OCI-LY1 (cell line): ENCODE data around the gene TLE4.

Source experiments
- H2AFZ ChIP-seq: fragments of 200-600 bp; sonication (generic), shearing (Covaris generic); 2 replicates; pipeline ENCODE4 v1.6.0; 2014; ENCODE audit warnings: antibody characterized with exemption, mild to moderate bottlenecking, low read length
- H3F3A ChIP-seq: fragments of 200-600 bp; sonication (generic), shearing (Covaris generic); 2 replicates; pipeline ENCODE4 v1.6.0; 2014; ENCODE audit warnings: mild to moderate bottlenecking, antibody characterized with exemption, low read length, moderate library complexity; ENCODE audit not compliant: insufficient read depth
- H3K27ac ChIP-seq: fragments of 200-600 bp; sonication (generic); 2 replicates; pipeline ENCODE4 v1.5.1; 2014; ENCODE audit warnings: low read length, mixed run types, mild to moderate bottlenecking, low read depth; ENCODE audit not compliant: poor library complexity, severe bottlenecking
- H3K27me3 ChIP-seq: fragments of 200-600 bp; sonication (generic); 2 replicates; pipeline ENCODE4 v1.6.0; 2014; ENCODE audit warnings: antibody characterized with exemption, mild to moderate bottlenecking, low read length, moderate library complexity; ENCODE audit not compliant: insufficient read depth
- H3K36me3 ChIP-seq: fragments of 200-600 bp; sonication (generic); 2 replicates; pipeline ENCODE4 v1.6.1; 2014; ENCODE audit warnings: mild to moderate bottlenecking, antibody characterized with exemption, low read length, moderate library complexity, mixed read lengths; ENCODE audit not compliant: insufficient read depth
- H3K4me1 ChIP-seq: fragments of 200-600 bp; sonication (generic); 2 replicates; pipeline ENCODE4 v1.5.1; 2014; ENCODE audit warnings: mild to moderate bottlenecking, low read length, moderate library complexity; ENCODE audit not compliant: insufficient read depth, severe bottlenecking
- H3K4me2 ChIP-seq: fragments of 200-600 bp; sonication (generic), shearing (Covaris generic); 2 replicates; pipeline ENCODE4 v1.6.1; 2014; ENCODE audit warnings: low read length
- H3K4me3 ChIP-seq: fragments of 200-600 bp; sonication (generic); 2 replicates; pipeline ENCODE4 v1.5.1; 2014; ENCODE audit warnings: low read length, low read depth, mild to moderate bottlenecking, mixed read lengths; ENCODE audit not compliant: poor library complexity, severe bottlenecking
- H3K79me2 ChIP-seq: fragments of 200-600 bp; shearing (Covaris generic); 2 replicates; pipeline ENCODE4 v1.6.1; 2016; ENCODE audit warnings: mixed run types, low read length, mixed read lengths; ENCODE audit not compliant: insufficient read depth
- H3K9ac ChIP-seq: fragments of 200-600 bp; sonication (generic), shearing (Covaris generic); 2 replicates; pipeline ENCODE4 v1.6.1; 2014; ENCODE audit warnings: mild to moderate bottlenecking, low read length, mixed read lengths
- H3K9me2 ChIP-seq: fragments of 200-600 bp; sonication (generic), shearing (Covaris generic); 2 replicates; pipeline ENCODE4 v1.6.1; 2014; ENCODE audit warnings: low read depth, mild to moderate bottlenecking, low read length, mixed read lengths
- H3K9me3 ChIP-seq: fragments of 200-600 bp; shearing (Covaris generic); 2 replicates; pipeline ENCODE4 v1.6.1; 2014; ENCODE audit warnings: low read length, mixed read lengths
- H4K20me1 ChIP-seq: fragments of 200-600 bp; sonication (generic), shearing (Covaris generic); 2 replicates; pipeline ENCODE4 v1.6.0; 2016; ENCODE audit warnings: mild to moderate bottlenecking, low read length; ENCODE audit not compliant: insufficient read depth
- EZH2 ChIP-seq: fragments of 200-600 bp; sonication (generic), shearing (Covaris generic); IDR thresholded peaks from 2 replicates; pipeline ENCODE4 v1.8.0; 2017; ENCODE audit warnings: borderline replicate concordance, mixed run types, mild to moderate bottlenecking, antibody characterized with exemption, low read length, moderate library complexity, mixed read lengths
- TF ChIP-seq, protein P1 (sequence below): fragments of 200-600 bp; sonication (generic), shearing (Covaris generic); IDR thresholded peaks from 2 replicates; pipeline ENCODE4 v1.5.1; 2017; ENCODE audit warnings: mild to moderate bottlenecking, antibody characterized with exemption, low read length, moderate library complexity, mixed read lengths

Gene TLE4

GRCh38 chr9:79591458-79591857 lies 19.7 kb downstream of the TLE4 start:
- H4K20me1 ChIP-seq, result no peaks in the 10 kb centered on the region
- no peak overlapping the region for H3K4me3 ChIP-seq
- no peak overlapping the region for H2AFZ ChIP-seq
- H3F3A ChIP-seq, result no peaks in the 10 kb centered on the region
- H3K27me3 ChIP-seq, result no peaks in the 10 kb centered on the region
- H3K9me2 ChIP-seq, result no peaks in the 10 kb centered on the region
- no peak overlapping the region for H3K9ac ChIP-seq
- H3K9me3 ChIP-seq, result no peaks in the 10 kb centered on the region
- no peaks in the 10 kb centered on the region; the same call in 1 of the 2 replicates for H3K36me3 ChIP-seq
- no peaks in the 10 kb centered on the region for H3K79me2 ChIP-seq
- no peak overlapping the region for H3K4me2 ChIP-seq
- TF ChIP-seq EZH2, result no peak
- TF ChIP-seq, protein P1, sequence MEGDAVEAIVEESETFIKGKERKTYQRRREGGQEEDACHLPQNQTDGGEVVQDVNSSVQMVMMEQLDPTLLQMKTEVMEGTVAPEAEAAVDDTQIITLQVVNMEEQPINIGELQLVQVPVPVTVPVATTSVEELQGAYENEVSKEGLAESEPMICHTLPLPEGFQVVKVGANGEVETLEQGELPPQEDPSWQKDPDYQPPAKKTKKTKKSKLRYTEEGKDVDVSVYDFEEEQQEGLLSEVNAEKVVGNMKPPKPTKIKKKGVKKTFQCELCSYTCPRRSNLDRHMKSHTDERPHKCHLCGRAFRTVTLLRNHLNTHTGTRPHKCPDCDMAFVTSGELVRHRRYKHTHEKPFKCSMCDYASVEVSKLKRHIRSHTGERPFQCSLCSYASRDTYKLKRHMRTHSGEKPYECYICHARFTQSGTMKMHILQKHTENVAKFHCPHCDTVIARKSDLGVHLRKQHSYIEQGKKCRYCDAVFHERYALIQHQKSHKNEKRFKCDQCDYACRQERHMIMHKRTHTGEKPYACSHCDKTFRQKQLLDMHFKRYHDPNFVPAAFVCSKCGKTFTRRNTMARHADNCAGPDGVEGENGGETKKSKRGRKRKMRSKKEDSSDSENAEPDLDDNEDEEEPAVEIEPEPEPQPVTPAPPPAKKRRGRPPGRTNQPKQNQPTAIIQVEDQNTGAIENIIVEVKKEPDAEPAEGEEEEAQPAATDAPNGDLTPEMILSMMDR, result no peak
- H3K27ac ChIP-seq, result no peak overlapping the region
- peaks cover 20% of the 10 kb centered on the region for H3K4me1 ChIP-seq

DNA sequence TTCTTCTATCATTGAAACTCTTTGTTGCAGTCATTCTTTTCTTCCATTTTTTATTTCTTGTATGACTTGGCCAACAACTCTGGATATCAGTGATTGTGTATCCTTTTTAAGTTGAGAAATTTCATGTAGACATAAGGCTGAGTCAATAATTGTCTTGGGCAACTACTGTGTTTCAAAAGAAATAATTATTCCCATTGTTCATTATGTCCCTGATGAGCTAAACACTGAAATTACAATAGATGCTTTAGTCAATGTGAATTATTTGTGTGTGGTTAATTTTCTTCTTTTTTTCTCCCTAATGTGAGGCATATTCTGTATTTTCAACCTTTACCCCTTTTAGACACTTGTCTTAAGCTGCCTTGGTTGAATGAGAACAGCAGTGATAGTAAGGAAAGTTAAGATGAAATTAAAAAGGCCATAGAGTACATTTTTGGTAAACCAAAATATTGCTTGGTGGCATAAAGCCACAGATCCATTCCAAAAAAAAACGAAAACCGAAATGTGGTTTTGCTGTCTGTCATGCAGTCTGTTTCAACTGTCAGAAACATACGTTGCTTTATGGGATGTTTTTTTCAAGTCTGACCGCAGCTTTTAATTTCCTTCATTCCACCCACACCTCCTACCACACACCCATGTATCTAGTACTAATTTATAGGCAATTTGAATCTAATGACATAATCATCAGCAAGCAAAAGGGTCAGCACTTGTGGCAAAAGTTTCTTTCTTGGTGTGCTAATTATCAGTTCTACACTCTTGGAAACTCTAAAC lies 21.1 kb downstream of the TLE4 start:
- Histone ChIP-seq H3K4me2 (peak overlapping the region; percentile 34; the same call in 1 of the 2 replicates), H4K20me1 (no peaks in the 10 kb centered on the region), H3K4me3 (no peak overlapping the region), H3K79me2 (no peaks in the 10 kb centered on the region), H3K36me3 (no peaks in the 10 kb centered on the region; the same call in 1 of the 2 replicates), H3K27me3 (no peaks in the 10 kb centered on the region), H3K9me2 (no peaks in the 10 kb centered on the region), H3K9me3 (no peaks in the 10 kb centered on the region), H3K27ac (peak overlapping the region; percentile 36), H3F3A (no peaks in the 10 kb centered on the region), H3K4me1 (peaks cover 20% of the 10 kb centered on the region), H3K9ac (no peak overlapping the region), H2AFZ (no peak overlapping the region)
- TF ChIP-seq EZH2, result no peak
- TF ChIP-seq, protein P1, result no peak

DNA sequence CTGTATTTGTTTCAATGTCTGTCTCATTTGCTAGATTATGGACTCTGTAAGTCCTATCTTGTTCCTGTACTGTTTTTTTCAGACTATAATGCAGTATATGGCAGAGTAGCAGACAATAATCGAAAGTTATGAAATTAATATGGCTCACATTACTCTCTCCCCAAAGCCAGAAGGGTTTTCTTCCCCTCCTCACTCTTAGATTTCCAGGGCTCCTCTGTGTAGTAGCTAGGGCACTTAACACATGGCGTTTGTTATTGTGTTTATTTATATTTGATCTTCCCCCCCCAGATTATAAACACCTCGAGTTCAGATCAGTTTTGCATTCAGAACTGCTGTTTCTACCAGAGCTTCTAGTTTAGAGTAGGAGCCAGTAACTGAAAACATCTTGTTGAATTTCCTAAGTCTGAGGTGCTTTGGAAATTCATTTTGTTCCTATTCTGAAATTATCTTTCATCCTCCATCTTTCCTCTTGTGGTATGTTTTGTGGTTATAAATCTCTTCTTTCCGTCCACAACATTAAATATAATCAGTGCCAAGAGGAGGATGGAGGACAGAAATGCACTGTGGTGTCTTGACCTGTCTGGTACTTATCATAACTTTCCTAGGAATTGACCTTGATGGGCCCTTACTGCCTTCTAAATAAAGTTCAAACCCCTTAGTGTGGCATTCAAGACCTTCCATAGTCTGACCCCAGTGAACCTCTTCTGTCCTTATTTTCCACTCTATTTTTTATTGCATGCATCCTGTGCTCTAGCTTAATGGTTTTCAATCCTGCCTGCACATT lies 27.0 kb downstream of the TLE4 start:
- H4K20me1 ChIP-seq, result no peaks in the 10 kb centered on the region
- TF ChIP-seq, protein P1, result no peak
- no peak for TF ChIP-seq EZH2
- no peaks in the 10 kb centered on the region for H3K79me2 ChIP-seq
- no peak overlapping the region for H3K27ac ChIP-seq
- H3K4me3 ChIP-seq, result no peak overlapping the region
- no peaks in the 10 kb centered on the region for H3F3A ChIP-seq
- peaks cover 4% of the 10 kb centered on the region; the same call in 1 of the 2 replicates for H3K36me3 ChIP-seq
- no peak overlapping the region for H2AFZ ChIP-seq
- peaks cover 29% of the 10 kb centered on the region for H3K4me1 ChIP-seq
- H3K4me2 ChIP-seq, result peak overlapping the region; percentile 10; the same call in 1 of the 2 replicates
- H3K27me3 ChIP-seq, result no peaks in the 10 kb centered on the region
- H3K9ac ChIP-seq, result no peak overlapping the region
- no peaks in the 10 kb centered on the region for H3K9me2 ChIP-seq
- no peaks in the 10 kb centered on the region for H3K9me3 ChIP-seq
